Endothelial cell of umbilical vein (primary cell): Measurements from ENCODE around the gene APIP. TPM values are rescaled to one million over a fixed set of nuclear protein-coding genes. Genes with fewer than 3 reads are reported as not detected.

Experiments used
- BruUV-seq: library from RNA; stranded (reverse); fragments of 400-500 nt; replicated peaks from 2 replicates; lab custom pipeline; 2021; lab: Mats Ljungman, UMichigan
- CTCF ChIA-PET: fragments of 300-600, 350-600 bp; sonication (Branson Sonifier 250); formaldehyde crosslinking; loops from one replicate; lab custom pipeline; 2021; ENCODE audit warnings: antibody characterized with exemption, inconsistent platforms; lab: Charles Lee
- POLR2A ChIA-PET: fragments of 300-600, 350-600 bp; sonication (Branson Sonifier 250); formaldehyde crosslinking; loops from one replicate; lab custom pipeline; 2021; ENCODE audit warnings: antibody characterized with exemption, inconsistent platforms; lab: Charles Lee
- DNase-seq: peaks from one replicate; pipeline ENCODE4 v3.0.0-alpha.2; 2011; ENCODE audit warnings: low read depth, low spot score
- FAIRE-seq: peaks from 2 replicates; lab custom pipeline; 2011; peaks lifted over from hg19 to GRCh38; lab: Jason Lieb, UNC
- H2AFZ ChIP-seq: 2 replicates; pipeline ENCODE4 v1.6.0; 2012; ENCODE audit warnings: low read depth, low read length, control low read depth, inconsistent platforms
- H3K27ac ChIP-seq: 2 replicates; pipeline ENCODE4 v1.5.1; 2011; ENCODE audit warnings: low read depth, mild to moderate bottlenecking, control low read depth, low read length, moderate library complexity; ENCODE audit not compliant: insufficient read depth
- H3K27me3 ChIP-seq, 2 experiments: 2 replicates each; pipeline versions ENCODE4 v1.6.0 to v1.6.1; 2011; ENCODE audit warnings: low read length in 2 of 2, mixed read lengths in 1 of 2; ENCODE audit not compliant: control insufficient read depth in 2 of 2, insufficient read depth in 2 of 2
- H3K36me3 ChIP-seq, 2 experiments: 2 replicates in 1 of 2; 3 replicates in 1 of 2; pipeline ENCODE4 v1.5.1; 2011; ENCODE audit warnings: low read length in 2 of 2, mild to moderate bottlenecking in 1 of 2, moderate library complexity in 1 of 2; ENCODE audit not compliant: control insufficient read depth in 2 of 2, insufficient read depth in 2 of 2; ENCODE audit errors: extremely low read depth in 1 of 2
- H3K4me1 ChIP-seq: 3 replicates; pipeline ENCODE4 v1.5.1; 2011; ENCODE audit warnings: mild to moderate bottlenecking, low read length; ENCODE audit not compliant: control insufficient read depth, insufficient read depth; ENCODE audit errors: extremely low read depth
- H3K4me2 ChIP-seq: 2 replicates; pipeline ENCODE4 v1.6.1; 2011; ENCODE audit warnings: low read length, control low read depth, mixed read lengths; ENCODE audit not compliant: insufficient read depth
- H3K4me3 ChIP-seq, 3 experiments: fragments of 200-600 bp in 1 of 3; sonication (generic), shearing (Covaris generic) in 1 of 3; replicated peaks in 1 of 3; 2 replicates each; pipeline ENCODE4 v1.5.1; 2011 to 2016; ENCODE audit warnings: control low read depth in 3 of 3, low read length in 3 of 3, mild to moderate bottlenecking in 2 of 3, inconsistent platforms in 1 of 3, low read depth in 1 of 3, moderate library complexity in 1 of 3; ENCODE audit not compliant: insufficient read depth in 1 of 3
- H3K79me2 ChIP-seq: 2 replicates; pipeline ENCODE4 v1.6.0; 2012; ENCODE audit warnings: low read length, inconsistent platforms; ENCODE audit not compliant: control insufficient read depth, insufficient read depth
- H3K9ac ChIP-seq: replicated peaks from 2 replicates; pipeline ENCODE3; 2011; ENCODE audit warnings: low read length, control low read depth; ENCODE audit not compliant: insufficient read depth; ENCODE audit errors: extremely low read depth
- H3K9me1 ChIP-seq: replicated peaks from 3 replicates; pipeline ENCODE4 v1.6.0; 2011; ENCODE audit warnings: mild to moderate bottlenecking, low read length; ENCODE audit not compliant: control insufficient read depth, insufficient read depth; ENCODE audit errors: extremely low read depth
- H3K9me3 ChIP-seq: replicated peaks from 2 replicates; pipeline ENCODE4 v1.5.1; 2012; ENCODE audit warnings: low read length, inconsistent platforms; ENCODE audit not compliant: control insufficient read depth, insufficient read depth
- H4K20me1 ChIP-seq: replicated peaks from 2 replicates; pipeline ENCODE3; 2011; ENCODE audit warnings: mild to moderate bottlenecking, low read length; ENCODE audit not compliant: control insufficient read depth, insufficient read depth; ENCODE audit errors: extremely low read depth
- CTCF ChIP-seq, 2 donors: IDR thresholded peaks; 1 replicate in 1 of 2; 2 replicates in 1 of 2; pipeline ENCODE4 v1.5.1; 2011; ENCODE audit warnings: low read length in 2 of 2, mild to moderate bottlenecking in 2 of 2, moderate library complexity in 2 of 2, control low read depth in 1 of 2, inconsistent platforms in 1 of 2, low read depth in 1 of 2; ENCODE audit not compliant: insufficient read depth in 1 of 2; ENCODE audit errors: extremely low read depth in 1 of 2
- EZH2 ChIP-seq: IDR thresholded peaks from 2 replicates; pipeline ENCODE4 v1.6.1; 2012; ENCODE audit warnings: borderline replicate concordance, low read depth, mild to moderate bottlenecking, moderate library complexity, low read length, inconsistent platforms; ENCODE audit not compliant: severe bottlenecking
- FOS ChIP-seq: IDR thresholded peaks from 2 replicates; pipeline ENCODE4 v1.6.1; 2011; ENCODE audit warnings: mild to moderate bottlenecking, low read length, moderate library complexity, borderline replicate concordance; ENCODE audit not compliant: insufficient read depth
- GATA2 ChIP-seq: IDR thresholded peaks from 2 replicates; pipeline ENCODE4 v1.7.0; 2011; ENCODE audit warnings: low read depth, mild to moderate bottlenecking, moderate library complexity, mixed read lengths, low read length; ENCODE audit not compliant: insufficient read length, insufficient read depth
- JUN ChIP-seq: IDR thresholded peaks from 2 replicates; pipeline ENCODE4 v1.6.1; 2011; ENCODE audit warnings: borderline replicate concordance, low read depth; ENCODE audit not compliant: insufficient read length, insufficient read depth
- MAX ChIP-seq: IDR thresholded peaks from 2 replicates; pipeline ENCODE4 v1.6.1; 2011; ENCODE audit not compliant: insufficient read depth, insufficient read length
- POLR2A ChIP-seq: IDR thresholded peaks from 2 replicates; pipeline ENCODE4 v1.6.1; 2012; ENCODE audit warnings: low read depth, mild to moderate bottlenecking, control low read depth, low read length
- POLR2AphosphoS5 ChIP-seq: IDR thresholded peaks from 2 replicates; pipeline ENCODE4 v1.6.1; 2012; ENCODE audit warnings: low read depth, mild to moderate bottlenecking, control low read depth, low read length, moderate library complexity; ENCODE audit not compliant: insufficient read depth
- dilution Hi-C: fragments of 300-500 bp; cut with MboI; formaldehyde crosslinking; loops from one replicate; pipeline ENCODE4 v1.15.0; 2019; ENCODE audit warnings: low sequenced_read_pairs; ENCODE audit not compliant: extremely low pct_ligation_motif_present
- intact Hi-C: fragments of 100-400 bp; cut with micrococcal nuclease; formaldehyde crosslinking; loops from one replicate; pipeline ENCODE4 v1.10.0; 2022
- polyA plus RNA-seq, 4 experiments: library from polyadenylated mRNA; depleted of rRNA in 3 of 4; stranded (reverse) in 3 of 4; unstranded in 1 of 4; fragments of >200 nt; gene quantifications; 2 replicates each; pipeline versions ENCODE4 v1.2.1 to v1.2.3, GENCODE V29; 2011 to 2012; ENCODE audit warnings: missing spikeins in 1 of 4
- total RNA-seq: library from RNA; stranded (reverse); gene quantifications from 2 replicates; pipeline ENCODE4 v1.2.3, GENCODE V29; 2021

The APIP gene
- total and polyA plus RNA-seq, 2 donors (not counting 3 experiments of a cell fraction or from before 2014, with no cell fraction given): 10.0 to 26.9 TPM

- DNase-seq: no peak
- Histone ChIP-seq H3K4me2 (no peak overlapping the region), H3K9ac (no peak overlapping the region), H3K27me3 (peaks cover 3 to 5% of the 10 kb centered on the region in 2 experiments), H3K27ac (no peak overlapping the region), H3K36me3 (no peaks in the 10 kb centered on the region), H2AFZ (no peak overlapping the region), H3K4me3 (no peak overlapping the region), H4K20me1 (no peaks in the 10 kb centered on the region), H3K4me1 (no peaks in the 10 kb centered on the region), H3K9me1 (no peaks in the 10 kb centered on the region), H3K79me2 (no peaks in the 10 kb centered on the region), H3K9me3 (no peaks in the 10 kb centered on the region)
- FAIRE-seq: no peak
- dilution Hi-C loops (no loop called here), intact Hi-C loops (no loop called here)
- ChIA-PET CTCF (interaction anchor here (0.9 kb wide), 1 partner anchor 29 kb away, joined by 3 read pairs; no protein-coding TSS in a partner anchor), POLR2A (no interaction called here)
- TF ChIP-seq MAX (no peak), EZH2 (no peak)
- no TSS peak for BruUV-seq
These were observed 56.7 kb downstream of the APIP start for GRCh38 chr11:34859496-34859895.

GRCh38 chr11:34857463-34857862, 58.7 kb downstream of the APIP start:
- no peak for FAIRE-seq
- no peak overlapping the region for H3K4me3 ChIP-seq
- no peaks in the 10 kb centered on the region for H3K9me3 ChIP-seq
- no TSS peak for BruUV-seq
- TF ChIP-seq FOS (no peak), POLR2A (no peak), CTCF (IDR thresholded peaks at IDR 0.05; ENCODE audit: extremely low read depth in 1 of 2, insufficient read depth in 1 of 2, low read depth in 1 of 2, low read length in 2 of 2) (no peak), JUN (no peak), MAX (no peak), POLR2AphosphoS5 (no peak), GATA2 (no peak)
- H3K79me2 ChIP-seq: no peaks in the 10 kb centered on the region
- peaks cover 3 to 4% of the 10 kb centered on the region in 2 experiments for H3K27me3 ChIP-seq
- H3K9ac ChIP-seq: no peak overlapping the region
- intact Hi-C loops (no loop called here), dilution Hi-C loops (no loop called here)
- H3K4me1 ChIP-seq: no peaks in the 10 kb centered on the region
- H3K36me3 ChIP-seq: no peaks in the 10 kb centered on the region
- no peaks in the 10 kb centered on the region for H4K20me1 ChIP-seq
- ChIA-PET CTCF (no interaction called here), POLR2A (no interaction called here)
- no peak overlapping the region for H2AFZ ChIP-seq
- no peak overlapping the region for H3K27ac ChIP-seq
- H3K4me2 ChIP-seq: no peak overlapping the region
- no peak for DNase-seq
- H3K9me1 ChIP-seq: no peaks in the 10 kb centered on the region
